Stomach (tissue), 4 donors: Measurements from ENCODE around the gene RPE65.

ENCODE experiments used
- CTCF ChIP-seq, 7 experiments: fragments of 450-650 bp in 4 of 7; fragments of 200-600 bp in 3 of 7; sonication (generic) in 3 of 7; IDR thresholded peaks; one replicate each; pipeline ENCODE4 v1.5.1; 2016 to 2019; ENCODE audit warnings: antibody characterized with exemption in 7 of 7, control low read depth in 2 of 7, mild to moderate bottlenecking in 1 of 7
- EP300 ChIP-seq: sonication (generic); formaldehyde crosslinking; IDR thresholded peaks from one replicate; pipeline ENCODE4 v1.6.1; 2017; ENCODE audit warnings: antibody characterized with exemption

- TF ChIP-seq CTCF (IDR thresholded peaks at IDR 0.05) (no peak), EP300 (no peak)
Measured at GRCh38 chr1:68454534-68454933, 4.8 kb upstream of the RPE65 start.
